GM12878 (cell line): ENCODE results near the gene COQ9.

Experiments used
- BCL11A ChIP-seq: IDR thresholded peaks from 2 replicates; pipeline ENCODE4 v1.6.1; 2011; ENCODE audit warnings: low read depth, low read length
- POLR2AphosphoS5 ChIP-seq: IDR thresholded peaks from 2 replicates; pipeline ENCODE4 v1.6.1; 2011; ENCODE audit warnings: mild to moderate bottlenecking, low read length, inconsistent platforms
- POU2F2 ChIP-seq: IDR thresholded peaks from 3 replicates; pipeline ENCODE4 v1.6.1; 2011; ENCODE audit warnings: low read depth, mild to moderate bottlenecking, low read length, borderline replicate concordance
- SMC3 ChIP-seq: IDR thresholded peaks from 2 replicates; pipeline ENCODE4 v1.6.1; 2011; ENCODE audit warnings: low read length, improper control_type of control experiment, borderline replicate concordance
- STAT3 ChIP-seq: IDR thresholded peaks from 2 replicates; pipeline ENCODE4 v1.6.1; 2011; ENCODE audit warnings: low read depth, low read length, improper control_type of control experiment
- TARDBP ChIP-seq: IDR thresholded peaks from 2 replicates; pipeline ENCODE4 v1.6.1; 2016; ENCODE audit warnings: borderline replicate concordance
- TF ChIP-seq, protein P1 (sequence below): IDR thresholded peaks from 2 replicates; pipeline ENCODE4 v1.6.1; 2011; ENCODE audit warnings: low read depth, mild to moderate bottlenecking, low read length, moderate library complexity, borderline replicate concordance; ENCODE audit errors: extremely low read depth
- TF ChIP-seq, protein P2 (sequence below), 3 experiments: IDR thresholded peaks in 2 of 3; conservative IDR thresholded peaks in 1 of 3; 2 replicates each; pipeline ENCODE4 v1.5.1; 2011; ENCODE audit warnings: low read depth in 3 of 3, low read length in 3 of 3, mild to moderate bottlenecking in 3 of 3, control low read depth in 2 of 3, moderate library complexity in 2 of 3, inconsistent platforms in 1 of 3, mixed read lengths in 1 of 3; ENCODE audit not compliant: control insufficient read depth in 2 of 3, insufficient read depth in 1 of 3; ENCODE audit errors: extremely low read depth in 1 of 3

DNA sequence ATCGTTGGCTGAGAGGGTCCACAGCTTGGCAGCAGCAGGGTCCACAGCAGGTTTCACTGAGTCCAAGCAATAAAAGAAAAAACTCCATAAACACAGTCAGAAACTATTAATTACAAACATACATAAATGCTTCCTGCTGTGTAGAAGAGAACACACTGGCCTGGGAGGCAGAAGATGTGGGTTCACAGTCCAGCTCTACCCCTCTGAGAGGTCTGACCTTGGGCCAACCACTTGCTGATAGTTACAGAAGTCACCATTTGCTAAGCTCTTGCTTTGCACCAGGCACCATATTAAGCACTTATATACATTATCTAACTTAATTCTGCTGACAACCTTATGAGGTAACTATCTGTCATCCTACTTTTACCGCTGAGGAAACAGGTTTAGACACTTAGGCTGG lies 14.8 kb upstream of the COQ9 start:
- no peak for TF ChIP-seq SMC3
- TF ChIP-seq POU2F2 = no peak
- TF ChIP-seq STAT3 = no peak
- TF ChIP-seq, protein P1, sequence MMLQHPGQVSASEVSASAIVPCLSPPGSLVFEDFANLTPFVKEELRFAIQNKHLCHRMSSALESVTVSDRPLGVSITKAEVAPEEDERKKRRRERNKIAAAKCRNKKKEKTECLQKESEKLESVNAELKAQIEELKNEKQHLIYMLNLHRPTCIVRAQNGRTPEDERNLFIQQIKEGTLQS = no peak
- no peak for TF ChIP-seq BCL11A
- no peak for TF ChIP-seq TARDBP
- TF ChIP-seq, protein P2, sequence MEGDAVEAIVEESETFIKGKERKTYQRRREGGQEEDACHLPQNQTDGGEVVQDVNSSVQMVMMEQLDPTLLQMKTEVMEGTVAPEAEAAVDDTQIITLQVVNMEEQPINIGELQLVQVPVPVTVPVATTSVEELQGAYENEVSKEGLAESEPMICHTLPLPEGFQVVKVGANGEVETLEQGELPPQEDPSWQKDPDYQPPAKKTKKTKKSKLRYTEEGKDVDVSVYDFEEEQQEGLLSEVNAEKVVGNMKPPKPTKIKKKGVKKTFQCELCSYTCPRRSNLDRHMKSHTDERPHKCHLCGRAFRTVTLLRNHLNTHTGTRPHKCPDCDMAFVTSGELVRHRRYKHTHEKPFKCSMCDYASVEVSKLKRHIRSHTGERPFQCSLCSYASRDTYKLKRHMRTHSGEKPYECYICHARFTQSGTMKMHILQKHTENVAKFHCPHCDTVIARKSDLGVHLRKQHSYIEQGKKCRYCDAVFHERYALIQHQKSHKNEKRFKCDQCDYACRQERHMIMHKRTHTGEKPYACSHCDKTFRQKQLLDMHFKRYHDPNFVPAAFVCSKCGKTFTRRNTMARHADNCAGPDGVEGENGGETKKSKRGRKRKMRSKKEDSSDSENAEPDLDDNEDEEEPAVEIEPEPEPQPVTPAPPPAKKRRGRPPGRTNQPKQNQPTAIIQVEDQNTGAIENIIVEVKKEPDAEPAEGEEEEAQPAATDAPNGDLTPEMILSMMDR (IDR thresholded peaks at IDR 0.05 in 2 of 3, conservative IDR thresholded peaks at IDR 0.05 in 1 of 3; ENCODE audit: control insufficient read depth in 2 of 3, extremely low read depth in 1 of 3, insufficient read depth in 1 of 3, low read depth in 3 of 3, low read length in 3 of 3) = no peak
- no peak for TF ChIP-seq POLR2AphosphoS5
